ENCODE data around the gene CELSR1.

Gene CELSR1

DNA sequence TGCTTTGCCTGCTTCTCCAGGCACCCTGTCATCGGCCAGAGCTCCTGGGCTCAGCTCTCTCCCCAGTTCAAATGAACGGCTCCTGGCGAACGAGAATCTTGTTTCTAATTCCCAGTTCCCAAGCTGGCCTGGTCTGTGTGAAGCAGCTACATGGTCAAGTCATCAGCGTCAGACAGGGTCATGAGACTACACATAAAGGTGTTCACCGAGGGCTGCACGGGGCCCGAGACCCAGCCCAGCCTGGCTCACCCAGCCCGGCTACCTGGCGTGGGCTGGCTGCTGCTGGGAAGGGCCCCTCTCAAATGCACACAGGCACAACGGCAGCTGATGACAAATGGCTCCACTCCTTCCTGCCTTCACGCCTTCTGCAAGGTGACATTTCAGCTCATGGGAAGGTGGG is 14.6 kb upstream of the CELSR1 start:
- DNase-seq = no peak

DNA sequence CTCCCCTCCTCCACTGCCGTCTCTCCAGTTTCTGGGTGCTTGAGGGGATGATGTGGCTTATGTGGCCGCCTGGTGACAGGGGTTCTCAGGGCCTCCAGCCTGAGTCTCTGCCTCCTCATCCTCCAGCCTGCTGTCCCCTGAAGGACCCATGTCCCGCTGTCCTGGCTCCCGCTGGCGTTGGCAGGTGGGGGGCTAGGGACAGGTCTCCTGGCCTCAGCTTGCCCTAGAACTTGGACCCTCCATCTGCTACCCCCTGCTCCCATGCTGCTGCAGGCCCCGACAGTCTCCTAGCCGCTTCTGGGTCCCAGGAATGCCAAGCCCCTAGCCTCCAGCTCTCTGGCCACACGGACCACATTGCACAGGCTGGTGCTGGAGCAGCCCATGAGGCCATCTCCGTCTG is 13.9 kb upstream of the CELSR1 start:
- DNase-seq = no peak

DNA sequence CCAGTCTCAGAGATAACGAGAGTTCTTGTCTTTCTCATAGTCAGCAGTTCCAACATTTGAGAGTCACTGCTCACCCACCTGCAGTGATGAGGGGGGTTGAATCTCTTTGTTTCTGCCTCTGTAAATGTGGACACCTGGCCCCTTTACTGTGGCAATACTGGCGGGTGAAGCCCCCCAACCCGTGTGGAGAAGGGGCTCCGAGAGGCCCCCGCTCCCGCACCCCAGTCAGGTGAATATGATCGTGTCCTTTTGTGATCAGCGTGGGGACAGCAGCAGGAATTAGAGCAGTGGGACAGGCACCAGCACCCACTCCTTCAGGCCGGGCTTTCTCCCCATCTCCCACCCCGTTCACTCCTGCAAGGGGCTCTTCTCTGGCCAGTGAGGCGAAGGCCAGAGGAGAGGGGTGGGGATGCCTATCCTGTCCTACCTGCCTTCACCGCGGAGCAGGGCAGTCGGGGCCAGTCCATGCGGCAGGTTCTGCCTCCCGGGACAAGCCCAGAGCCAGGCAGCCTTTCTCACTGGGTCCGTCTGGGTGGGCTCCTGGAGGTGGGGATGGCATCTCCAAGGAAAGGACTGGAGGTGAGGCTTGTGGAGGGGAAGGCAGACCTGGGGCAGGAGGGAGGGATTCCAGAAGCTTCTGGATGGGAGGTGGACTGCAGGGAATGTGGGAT is 12.7 kb upstream of the CELSR1 start:
- no peak for DNase-seq

DNA sequence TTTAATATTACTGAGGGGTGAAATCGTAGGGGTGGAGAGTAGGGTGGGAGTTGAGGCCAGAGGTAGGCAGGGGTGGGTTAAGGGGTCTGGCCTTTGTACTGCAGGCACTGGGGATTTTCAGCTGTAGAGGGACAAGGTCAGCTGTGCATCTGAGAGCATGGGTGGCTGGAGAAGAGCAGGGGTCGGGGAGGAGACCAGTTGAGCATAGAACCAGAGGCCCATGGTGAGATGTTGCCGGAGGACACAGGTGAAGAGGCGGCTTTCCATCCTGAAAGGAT is 12.1 kb upstream of the CELSR1 start:
- DNase-seq = no peak

DNA sequence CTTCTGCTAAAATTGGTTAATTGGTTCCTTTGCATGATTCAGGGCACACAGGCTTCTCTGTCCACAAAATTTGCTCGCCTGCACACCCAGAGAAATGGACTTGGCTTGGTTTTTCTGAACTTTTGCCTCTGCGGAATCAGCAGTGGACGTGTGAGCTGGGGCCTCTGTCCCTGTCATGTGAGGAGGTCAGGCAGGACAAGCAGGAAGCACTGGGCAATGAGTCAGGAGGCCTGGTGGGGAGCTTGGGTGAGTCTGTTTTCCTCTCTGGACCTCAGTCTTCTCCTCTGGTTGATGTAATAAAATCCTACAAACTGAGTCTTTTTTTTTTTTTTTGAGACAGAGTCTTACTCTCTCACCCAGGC is 10.4 kb upstream of the CELSR1 start:
- peak; percentile 93 for DNase-seq

DNA sequence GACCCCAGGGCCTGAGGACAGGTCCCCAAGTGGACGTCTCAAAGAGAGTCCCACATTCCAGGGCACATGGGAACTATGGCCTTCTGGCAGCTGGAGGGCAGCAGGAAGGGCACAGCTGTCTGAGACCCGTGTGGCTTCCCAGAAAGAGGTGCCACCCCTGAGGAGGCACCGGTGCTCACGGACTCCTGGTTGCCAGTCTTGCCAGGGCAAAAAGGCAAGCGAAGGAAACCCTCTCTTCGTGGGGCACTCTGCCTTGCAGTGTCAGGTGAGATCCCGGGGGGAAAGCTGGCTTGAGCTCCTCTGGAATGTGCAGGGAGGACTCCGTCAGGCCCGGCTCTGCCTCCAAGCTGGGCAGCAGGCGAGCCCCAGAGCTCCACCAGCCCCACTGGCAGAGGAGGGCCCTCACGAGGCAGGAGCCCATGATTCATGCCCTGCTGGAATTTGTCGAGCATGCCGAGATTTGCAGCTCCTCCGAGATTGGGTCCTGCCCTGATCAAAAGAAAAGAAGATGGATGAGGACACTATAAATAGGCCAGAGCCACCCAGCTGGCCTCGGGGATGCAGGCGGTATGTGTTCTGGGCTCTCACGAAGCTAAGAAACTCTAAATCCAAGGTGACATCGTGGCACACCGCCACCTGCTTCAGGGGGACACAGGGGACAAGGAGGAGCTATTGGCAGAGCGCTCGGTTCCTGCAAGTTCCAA is 9.9 kb upstream of the CELSR1 start:
- peak; percentile 38 for DNase-seq

DNA sequence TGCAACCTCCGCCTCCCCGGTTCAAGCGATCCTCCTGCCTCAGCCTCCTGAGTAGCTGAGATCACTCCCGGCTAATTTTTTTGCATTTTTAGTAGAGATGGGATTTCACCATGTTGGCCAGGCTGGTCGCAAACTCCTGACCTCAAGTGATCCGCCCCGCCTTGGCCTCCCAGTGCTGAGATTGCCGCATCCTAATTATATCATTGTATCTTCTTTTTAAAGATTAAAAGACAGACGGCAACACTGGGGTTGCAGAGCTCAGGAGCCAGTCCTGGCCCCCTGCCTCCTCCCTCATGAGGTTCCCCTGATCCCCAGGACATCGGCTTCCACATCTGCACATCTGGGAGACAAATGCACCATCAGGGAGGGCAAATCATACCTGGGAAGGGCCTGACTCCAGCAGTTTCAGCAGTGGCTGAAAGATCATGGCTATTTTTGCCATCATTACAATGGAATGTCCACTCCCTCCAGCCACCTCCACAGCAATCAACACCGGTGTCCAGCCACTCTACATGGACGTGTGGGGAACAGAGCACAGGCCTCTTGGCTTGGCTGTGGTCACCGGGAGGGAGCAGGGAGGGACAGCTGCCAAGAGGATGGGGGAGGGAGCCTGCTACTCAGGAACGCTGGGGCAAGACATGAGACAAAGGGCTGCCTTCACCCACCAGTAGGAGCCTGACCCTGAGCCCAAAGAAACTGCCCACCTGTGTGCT is 9.2 kb upstream of the CELSR1 start:
- DNase-seq = no peak

DNA sequence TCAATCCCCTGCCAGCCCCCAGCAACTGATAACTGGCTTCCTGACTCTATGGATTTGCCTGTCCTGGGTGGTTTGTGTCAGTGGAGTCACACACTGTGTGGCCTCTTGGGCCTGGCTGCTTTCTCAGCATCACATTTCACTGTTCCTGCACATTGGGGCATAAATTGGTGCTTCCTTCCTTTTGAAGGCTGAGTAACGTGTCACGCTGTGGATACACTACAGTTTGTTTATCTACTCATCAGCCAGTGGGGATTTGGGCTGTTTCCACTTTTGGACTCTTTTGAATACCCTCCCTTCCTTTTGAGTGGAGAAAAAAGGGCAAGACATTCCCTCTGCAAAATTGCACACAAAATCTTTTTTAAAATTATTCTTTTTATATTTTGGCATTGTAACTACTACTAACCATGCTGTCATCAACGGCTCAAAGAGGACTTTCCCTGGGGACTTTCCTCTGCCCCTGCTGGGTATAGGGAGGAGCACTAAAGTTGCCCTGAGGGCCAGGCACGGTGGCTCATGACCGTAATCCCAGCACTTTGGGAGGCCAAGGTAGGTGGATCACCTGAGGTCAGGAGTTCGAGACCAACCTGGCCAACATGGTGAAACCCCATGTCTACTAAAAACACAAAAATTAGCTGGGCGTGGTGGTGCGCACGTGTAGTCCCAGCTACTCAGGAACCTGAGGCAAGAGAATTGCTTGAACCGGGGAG is 7.8 kb upstream of the CELSR1 start:
- DNase-seq = peak; percentile 84

DNA sequence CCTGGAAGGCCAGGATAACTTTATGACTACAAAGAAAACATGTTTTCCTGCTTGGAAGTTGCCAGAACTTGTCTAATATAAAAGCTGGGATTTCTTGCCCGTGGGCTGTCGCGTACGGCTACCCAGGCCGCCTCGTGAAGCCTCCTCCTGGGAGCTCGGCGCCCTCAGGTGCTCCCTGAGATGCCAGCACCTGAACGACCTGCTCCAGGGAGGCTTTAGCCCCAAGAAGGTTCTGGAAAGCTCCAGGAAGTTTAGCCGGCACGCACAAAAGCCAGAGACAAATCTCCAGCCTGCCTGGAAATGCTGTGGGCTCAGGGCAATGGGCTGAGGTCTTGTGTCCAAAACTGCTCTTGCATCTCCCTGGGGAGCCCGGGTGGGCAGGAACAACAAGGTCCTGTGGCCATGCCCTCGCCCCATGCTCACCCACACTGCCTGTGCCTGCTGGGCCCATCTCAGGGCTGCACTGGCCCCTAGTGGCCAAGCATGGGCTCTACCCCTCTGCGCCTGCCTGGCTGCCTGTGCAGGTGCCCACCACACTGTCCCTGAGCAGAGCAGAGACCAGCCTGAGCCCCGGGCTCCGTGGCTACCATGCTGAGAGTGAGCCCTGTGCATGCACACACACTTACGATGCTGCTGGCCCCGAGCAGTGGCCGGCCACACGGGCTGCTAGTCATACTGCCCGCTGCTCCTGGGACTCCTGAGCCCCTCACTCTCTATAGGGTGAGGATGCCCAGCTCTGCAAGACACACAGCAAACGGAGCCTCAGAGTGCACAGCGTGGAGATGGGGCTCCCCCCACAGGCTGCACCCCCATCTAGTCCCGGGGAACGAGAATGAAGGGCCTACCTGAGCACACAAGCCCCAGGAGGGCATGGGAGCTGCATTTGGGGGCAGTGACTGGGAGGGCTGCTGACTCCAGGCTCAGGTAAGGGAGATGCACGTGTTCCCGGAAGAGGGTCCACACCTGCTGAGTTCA is 4.9 kb upstream of the CELSR1 start:
- peak; percentile 81 for DNase-seq

DNA sequence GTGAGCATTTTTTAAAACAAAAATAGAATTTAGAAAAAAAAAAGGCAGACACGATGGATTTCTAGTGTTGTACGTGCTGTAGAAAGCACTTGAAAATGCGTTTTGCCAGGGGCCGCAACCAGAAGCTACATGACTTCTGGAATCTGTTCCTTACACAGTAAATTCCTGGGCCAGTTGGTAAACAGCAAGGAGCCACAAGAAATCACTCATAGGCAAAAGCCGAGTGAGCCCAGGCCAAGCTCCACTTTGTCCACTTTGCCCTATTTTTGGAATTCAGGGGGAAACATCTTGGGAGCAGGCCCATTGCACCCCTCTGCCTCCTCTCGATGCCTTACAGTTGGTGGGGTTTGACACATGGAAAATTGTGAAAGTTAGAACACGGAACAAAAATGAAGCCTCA is 4.1 kb upstream of the CELSR1 start:
- DNase-seq = no peak

DNA sequence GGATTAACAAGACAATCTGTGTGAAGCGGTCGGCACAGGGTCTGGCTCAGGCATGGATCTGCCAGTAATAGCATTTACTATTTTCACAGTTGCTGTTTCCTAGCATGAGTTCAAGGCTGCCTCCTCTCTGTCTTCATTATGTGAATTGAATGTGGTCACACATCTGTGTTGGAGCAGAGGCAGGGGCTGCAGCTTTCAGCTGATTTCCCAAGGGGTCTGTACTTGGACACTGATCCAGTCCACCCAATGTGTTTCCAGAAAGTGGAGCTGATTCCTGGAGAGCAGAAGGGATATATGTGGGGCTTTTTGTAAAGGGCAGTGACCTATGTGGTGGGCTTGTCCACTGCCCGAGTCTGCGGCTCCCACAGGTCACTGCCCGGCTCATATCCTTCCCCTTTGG is 3.5 kb upstream of the CELSR1 start:
- no peak for DNase-seq

DNA sequence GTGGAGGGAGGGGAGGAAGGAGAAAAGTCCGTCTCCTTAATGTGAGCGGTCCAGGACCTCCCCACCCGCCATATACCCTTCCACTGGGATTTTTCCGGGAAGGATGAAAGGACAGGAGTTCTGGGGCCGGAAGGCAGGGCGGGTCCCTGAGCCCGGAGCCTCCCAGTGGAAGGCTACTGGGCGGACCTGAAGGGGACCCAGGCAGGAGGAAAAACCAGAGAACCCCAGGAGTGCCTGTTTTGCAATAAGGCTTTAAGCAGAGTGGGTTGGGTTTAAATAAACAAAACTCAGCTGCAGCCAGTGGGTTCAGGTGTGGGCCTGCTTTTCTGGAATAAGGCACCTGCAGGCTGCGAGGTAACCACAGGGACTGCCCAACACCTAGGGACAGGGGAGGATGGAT is 1.7 kb upstream of the CELSR1 start:
- no peak for DNase-seq

DNA sequence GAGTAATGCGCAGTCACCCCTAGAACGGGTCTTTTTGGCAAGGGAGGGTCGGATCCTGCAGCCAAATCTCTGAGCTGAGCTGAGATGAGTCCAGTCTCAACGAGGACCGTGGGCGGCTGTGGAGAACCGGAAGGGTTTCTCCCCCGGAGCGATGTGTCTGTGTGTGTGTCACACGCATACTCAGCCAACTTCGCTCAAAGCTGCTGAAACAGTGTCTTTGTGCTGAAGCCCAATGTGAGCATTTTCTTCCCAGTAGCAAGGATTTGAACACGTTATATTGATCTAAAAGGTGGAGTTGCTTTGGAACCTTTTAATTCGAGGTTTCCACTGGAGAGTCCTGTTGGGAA is 1.4 kb upstream of the CELSR1 start:
- peak; percentile 85 for DNase-seq

DNA sequence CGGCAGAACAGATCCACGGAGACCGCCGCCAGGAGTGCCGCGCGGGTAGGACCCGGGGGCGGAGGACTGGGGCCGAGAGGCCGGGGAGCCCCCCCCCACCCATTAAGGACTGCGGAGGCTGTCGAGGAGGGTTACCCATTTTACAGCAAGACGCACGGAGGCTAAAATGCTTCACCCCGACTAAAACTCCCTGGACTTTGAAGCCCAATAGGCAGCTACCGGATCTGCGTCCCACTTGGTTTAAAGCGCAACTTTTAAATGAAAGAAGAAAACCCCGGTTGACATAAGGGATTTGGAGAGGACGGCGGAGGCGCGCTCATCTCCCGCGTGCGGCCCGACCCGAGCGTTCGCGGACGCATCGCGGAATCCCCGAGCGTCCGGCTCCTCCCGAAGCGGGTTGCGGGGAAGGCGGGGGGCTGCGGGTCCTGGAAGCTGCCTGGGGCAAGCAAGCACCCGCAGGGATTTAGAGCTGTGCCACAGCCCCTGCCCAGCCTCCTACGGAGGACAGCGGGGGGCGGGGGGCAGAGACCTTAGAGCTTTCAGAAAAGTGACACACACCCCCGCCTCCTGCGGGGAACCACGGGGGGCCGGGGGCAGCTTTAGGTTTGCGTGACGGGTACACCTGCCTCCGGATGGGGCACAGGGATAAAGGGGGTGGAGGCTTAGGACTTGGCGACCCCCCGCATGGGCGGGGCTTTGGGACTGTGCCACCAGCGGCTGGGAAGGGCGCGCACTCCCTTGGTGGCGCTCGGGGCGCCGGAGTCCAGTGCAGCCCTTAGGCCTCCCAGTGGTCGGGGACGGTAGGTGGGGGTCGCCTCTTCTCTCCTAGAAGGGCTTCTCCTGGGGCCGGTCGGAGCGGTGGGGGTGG is 760 bp upstream of the CELSR1 start:
- DNase-seq = peak; percentile 56

DNA sequence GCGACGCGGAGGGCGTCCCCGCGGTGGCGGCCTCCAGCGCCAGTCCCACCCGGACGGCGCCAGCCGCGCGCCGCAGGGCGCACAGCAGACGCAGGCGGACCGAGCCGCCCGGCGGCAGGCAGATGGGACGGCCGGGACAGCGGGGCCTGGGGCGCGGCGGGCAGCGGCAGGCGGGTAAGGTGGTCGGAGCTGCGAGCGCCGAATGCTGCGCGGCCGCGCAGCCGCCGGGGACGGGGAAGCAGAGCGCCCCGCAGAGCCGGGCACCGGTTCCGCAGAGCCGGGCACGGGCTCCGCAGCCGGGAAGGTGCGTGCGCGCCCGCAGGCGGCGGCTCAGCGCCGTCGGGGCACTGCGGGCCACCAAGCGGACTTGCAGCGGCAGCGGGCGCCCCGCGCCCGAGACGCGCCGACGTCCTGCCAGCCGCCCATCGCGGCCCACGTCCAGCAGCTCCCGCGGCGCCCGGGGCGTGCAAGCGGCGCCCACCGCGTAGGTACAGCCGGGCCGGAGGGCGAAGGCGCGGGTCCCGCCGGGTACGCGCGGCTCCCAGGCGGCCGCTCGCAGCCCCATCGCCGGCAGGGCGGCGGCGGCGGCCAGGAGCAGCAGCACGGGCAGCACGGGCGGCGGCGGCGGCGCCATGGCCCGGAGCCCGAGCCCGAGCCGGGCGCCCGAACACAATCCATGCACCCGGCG is 739 bp downstream of the CELSR1 start:
- DNase-seq = peak; percentile 28

DNA sequence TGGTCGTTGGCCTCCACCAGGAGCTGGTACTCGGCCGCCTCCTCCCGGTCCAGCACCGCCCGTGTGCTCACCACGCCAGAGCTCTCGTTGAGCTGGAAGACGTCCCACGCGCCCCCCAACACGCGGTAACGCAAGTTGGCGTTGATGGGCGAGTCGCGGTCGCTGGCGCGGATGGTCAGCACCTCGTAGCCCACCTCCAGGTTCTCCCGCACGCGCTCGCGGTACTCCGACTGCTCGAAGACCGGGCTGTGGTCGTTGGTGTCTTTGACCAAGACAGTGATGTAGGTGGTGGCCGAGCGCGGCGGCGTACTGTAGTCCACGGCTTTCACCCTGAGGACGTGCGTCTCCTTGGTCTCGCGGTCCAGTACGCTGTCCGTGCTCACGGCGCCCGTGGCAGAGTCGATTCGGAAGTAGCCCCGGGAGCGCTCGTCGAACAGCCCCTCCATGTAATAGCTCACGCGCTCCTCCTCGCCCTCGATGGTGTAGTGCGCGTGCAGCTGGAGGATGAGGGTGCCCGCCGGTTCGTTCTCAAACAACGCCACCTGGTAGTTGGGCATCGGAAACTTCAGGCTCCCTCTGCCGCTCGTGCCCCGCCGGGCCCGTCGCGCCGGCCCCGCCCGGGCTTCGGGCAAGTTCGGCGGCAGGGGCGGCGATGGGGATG is 1.4 kb downstream of the CELSR1 start:
- no peak for DNase-seq

DNA sequence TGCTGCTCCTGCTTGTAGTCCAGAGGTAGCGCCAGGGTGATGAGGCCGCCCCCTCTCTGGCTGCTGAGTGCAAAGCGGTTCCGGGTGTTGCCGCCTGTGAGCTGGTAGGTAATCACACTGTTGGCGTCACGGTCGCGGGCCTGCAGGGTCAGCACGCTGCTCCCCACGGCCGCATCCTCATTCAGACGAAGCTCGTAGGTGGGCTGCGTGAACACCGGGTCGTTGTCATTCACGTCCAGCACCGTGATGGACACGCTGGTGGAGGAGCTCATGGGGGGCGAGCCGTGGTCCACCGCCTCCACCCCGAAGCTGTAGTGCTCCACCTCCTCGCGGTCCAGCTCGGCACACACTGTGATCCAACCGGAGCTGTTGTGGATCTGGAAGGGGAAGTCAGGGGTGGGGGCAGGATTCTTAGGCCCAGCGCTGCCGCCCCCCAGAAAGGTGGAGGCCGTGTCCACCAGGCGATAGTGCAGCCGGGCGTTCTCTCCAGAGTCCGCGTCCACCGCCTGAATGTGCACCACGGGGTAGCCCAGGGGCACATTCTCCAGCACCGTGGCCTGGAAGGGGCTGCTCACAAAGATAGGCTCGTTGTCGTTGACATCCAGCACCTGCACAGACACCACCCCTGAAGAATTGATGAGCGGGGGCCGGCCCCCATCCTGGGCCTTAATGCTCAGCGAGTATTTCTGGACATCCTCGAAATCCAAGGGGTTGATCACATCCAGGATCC is 2.4 kb downstream of the CELSR1 start:
- no peak for DNase-seq

DNA sequence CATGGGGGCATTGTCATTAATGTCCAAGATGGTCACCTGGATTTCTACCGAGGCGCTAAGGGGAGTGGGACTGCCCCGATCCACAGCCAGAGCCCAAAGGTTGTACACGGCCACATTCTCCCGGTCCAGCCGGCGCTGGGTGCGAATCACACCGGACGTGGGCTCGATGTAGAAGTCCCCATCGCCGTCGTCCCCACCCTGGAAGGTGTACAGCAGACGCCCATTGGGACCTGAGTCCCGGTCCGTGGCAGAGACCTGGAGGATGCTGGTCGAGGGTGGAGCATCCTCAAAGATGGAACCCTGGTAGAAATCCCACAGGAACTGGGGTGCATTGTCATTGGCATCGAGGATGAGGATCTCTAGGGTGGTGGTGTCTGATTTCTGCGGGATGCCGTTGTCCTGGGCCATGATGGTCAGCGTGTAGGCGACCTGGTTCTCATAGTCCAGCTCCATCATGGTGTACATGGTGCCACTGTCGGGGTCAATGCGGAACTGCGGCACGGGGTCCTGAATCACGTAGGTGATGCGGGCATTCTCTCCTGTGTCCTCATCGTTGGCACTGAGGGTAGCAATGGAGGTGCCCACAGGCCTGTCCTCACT is 3.1 kb downstream of the CELSR1 start:
- DNase-seq = no peak

DNA sequence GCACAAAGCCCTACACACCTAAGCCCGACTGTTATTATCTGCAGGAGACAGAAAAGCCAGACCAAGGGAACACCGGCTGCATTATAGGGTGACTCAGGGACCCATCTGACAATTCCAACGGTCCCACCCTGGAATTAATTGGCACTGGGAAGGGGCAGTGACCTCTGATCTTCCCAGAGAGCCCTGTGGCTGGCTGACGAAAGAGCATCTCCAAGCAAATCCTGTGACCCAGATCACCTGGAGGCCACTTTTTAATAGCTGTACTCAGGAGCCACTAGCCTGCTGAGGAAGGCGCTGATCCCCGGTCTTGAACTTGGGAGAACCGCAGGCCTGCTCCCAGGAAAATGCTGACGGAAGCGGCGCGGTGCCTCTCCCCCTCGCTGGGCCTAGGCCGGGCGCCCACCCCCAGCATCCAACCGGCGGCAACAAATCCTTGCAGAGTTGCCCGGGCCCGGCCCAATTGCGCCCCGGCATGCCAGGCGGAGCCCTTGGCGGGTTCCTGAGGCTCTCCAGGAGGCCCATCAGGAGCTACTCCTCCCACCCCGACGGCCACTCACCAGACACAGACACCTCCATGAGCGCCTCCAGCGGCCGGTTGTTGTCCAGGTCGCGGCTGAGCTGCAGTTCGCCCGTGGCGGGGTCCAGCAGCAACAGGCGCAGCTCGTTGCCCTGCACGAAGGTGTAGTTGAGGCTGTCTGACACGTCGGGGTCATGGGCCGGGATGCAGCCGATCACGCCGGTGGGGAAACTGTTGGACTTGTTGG is 4.2 kb downstream of the CELSR1 start:
- no peak for DNase-seq
